Lower leg skin (tissue), 3 donors: ENCODE results near the gene RAB5B.

Experiments used
- POLR2A ChIP-seq, 2 donors: fragments of 450-650 bp; IDR thresholded peaks; one replicate each; pipeline ENCODE4 v1.6.1; 2016 to 2017; ENCODE audit warnings: antibody characterized with exemption in 2 of 2, mild to moderate bottlenecking in 1 of 2, moderate library complexity in 1 of 2
- TF ChIP-seq, protein P1 (sequence below), 3 donors: fragments of 450-650 bp; IDR thresholded peaks; one replicate each; pipeline ENCODE4 v1.5.1; 2016; ENCODE audit warnings: antibody characterized with exemption in 3 of 3, mild to moderate bottlenecking in 3 of 3, moderate library complexity in 2 of 3

DNA sequence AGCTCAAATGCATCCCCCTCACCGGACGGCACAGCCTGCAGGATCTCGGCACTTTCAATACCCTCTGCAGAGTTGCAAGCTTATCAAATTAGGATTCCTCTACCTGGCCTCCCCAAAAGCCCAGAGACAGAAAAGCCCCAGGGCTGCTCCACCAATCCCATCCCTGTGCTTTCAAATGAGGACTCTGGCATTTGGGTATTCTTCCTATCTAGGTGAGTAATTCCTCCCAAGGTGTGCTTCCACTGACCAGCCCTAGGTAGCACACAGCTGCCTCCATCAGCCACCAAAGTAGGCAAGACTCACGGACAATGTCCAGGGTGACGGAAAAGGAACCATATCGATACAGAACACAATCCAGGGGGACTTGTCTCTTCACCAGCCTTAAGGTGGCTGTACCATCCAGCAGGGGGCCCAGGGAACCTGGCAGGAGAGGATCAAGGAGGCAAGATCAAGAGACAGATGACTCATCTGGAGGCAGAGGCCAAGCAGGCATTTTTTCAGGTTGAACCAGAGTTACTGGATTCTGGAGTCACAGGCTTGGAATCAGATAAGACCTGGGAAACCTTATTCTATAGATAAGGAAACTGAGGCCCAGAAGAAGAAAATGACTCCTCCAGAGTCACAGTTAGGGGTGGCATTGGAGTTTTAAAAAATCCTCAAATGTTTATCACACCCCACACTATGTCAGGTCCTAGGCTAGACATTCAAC lies 17.9 kb upstream of the RAB5B start:
- TF ChIP-seq, protein P1, sequence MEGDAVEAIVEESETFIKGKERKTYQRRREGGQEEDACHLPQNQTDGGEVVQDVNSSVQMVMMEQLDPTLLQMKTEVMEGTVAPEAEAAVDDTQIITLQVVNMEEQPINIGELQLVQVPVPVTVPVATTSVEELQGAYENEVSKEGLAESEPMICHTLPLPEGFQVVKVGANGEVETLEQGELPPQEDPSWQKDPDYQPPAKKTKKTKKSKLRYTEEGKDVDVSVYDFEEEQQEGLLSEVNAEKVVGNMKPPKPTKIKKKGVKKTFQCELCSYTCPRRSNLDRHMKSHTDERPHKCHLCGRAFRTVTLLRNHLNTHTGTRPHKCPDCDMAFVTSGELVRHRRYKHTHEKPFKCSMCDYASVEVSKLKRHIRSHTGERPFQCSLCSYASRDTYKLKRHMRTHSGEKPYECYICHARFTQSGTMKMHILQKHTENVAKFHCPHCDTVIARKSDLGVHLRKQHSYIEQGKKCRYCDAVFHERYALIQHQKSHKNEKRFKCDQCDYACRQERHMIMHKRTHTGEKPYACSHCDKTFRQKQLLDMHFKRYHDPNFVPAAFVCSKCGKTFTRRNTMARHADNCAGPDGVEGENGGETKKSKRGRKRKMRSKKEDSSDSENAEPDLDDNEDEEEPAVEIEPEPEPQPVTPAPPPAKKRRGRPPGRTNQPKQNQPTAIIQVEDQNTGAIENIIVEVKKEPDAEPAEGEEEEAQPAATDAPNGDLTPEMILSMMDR (IDR thresholded peaks at IDR 0.05): no peak
- TF ChIP-seq POLR2A (IDR thresholded peaks at IDR 0.05): no peak
